Measurements from ENCODE around the gene BCR. TPM values are rescaled to one million over a fixed set of nuclear protein-coding genes. Genes with fewer than 3 reads are reported as not detected.

The BCR gene
- total and polyA plus RNA-seq, 2 of the 13 experiments (the other 11 are each of a cell fraction or from before 2014, with no cell fraction given), result 19.9 to 33.6 TPM

DNA sequence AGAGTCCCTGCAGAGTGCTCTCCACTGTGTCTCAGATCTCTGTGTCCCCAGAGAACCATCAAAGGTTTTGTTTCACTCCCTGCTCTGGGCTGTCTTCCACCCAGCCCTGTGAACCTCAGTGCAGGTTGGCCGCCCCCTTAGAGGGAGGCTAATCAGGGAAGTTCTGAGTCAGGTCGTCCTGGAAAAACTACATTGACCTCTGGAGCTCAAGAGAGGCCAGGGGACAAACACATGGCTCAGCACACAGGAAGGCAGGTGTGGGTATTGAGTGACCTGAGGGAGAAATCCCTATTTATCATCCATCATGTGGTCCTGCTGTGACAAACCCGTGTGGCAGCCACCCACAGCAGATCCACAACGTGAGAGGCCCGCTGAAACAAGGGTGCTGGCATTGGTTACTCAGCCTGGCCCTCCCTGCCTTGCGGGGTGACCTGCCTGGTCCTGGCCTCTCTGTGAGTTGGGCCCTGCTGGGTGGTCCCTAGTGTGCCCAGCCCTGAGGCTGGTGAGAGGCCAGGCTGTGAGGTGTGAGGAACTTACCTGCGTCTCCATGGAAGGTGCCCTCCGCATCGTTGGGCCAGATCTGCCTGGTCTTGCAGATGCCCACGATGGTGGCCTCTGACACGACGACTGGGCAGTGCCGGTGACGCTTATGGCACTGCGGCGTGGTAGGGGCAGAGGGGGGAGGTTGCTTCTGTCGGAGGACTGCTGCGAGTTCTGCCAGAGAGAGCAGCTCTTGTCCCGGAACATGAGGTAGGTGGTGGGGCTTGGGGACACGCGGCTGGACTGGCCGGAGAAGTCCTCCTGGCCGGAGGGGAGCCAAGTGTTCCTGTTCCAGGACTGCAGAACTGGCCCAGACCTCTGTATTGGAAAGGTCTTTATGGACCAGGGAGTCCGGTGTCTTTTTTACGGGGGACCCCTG is 669 bp upstream of the BCR start (continued):
- TF ChIP-seq ZHX2 (IDR thresholded peaks at IDR 0.05; ENCODE audit: low read depth) (no peak), ZHX2 (CRISPR knock-in tag; IDR thresholded peaks at IDR 0.05; ENCODE audit: borderline replicate concordance) (no peak), REL (CRISPR knock-in tag; conservative IDR thresholded peaks at IDR 0.05) (no peak), NR2F2 (IDR thresholded peaks at IDR 0.05; ENCODE audit: borderline replicate concordance, low read depth) (no peak), ZMYM4 (CRISPR knock-in tag; IDR thresholded peaks at IDR 0.05) (0 out of 2 replicates have a peak, but pooled peaks have one; percentile 15), GABPA (IDR thresholded peaks at IDR 0.05; ENCODE audit: low read depth, low read length) (no peak), GABPA (CRISPR knock-in tag; IDR thresholded peaks at IDR 0.05; ENCODE audit: low read depth) (no peak), MXD1 (CRISPR knock-in tag; IDR thresholded peaks at IDR 0.05) (peak; percentile 47; the same call in 1 of the 2 replicates), ZNF34 (CRISPR knock-in tag; IDR thresholded peaks at IDR 0.05; ENCODE audit: borderline replicate concordance) (no peak), NFKB2 (CRISPR knock-in tag; IDR thresholded peaks at IDR 0.05; ENCODE audit: borderline replicate concordance) (no peak; the same call in 1 of the 2 replicates), ZSCAN21 (CRISPR knock-in tag; IDR thresholded peaks at IDR 0.05; ENCODE audit: borderline replicate concordance) (peak; percentile 72; the same call in 1 of the 2 replicates), ZBTB38 (CRISPR knock-in tag; IDR thresholded peaks at IDR 0.05) (0 out of 2 replicates have a peak, but pooled peaks have one; percentile 22), BORCS8-MEF2B (CRISPR knock-in tag; IDR thresholded peaks at IDR 0.05) (peak; percentile 55), ZFX (CRISPR knock-in tag; IDR thresholded peaks at IDR 0.05; ENCODE audit: low read depth) (peak; percentile 43; the same call in 1 of the 2 replicates), ZNF841 (CRISPR knock-in tag; IDR thresholded peaks at IDR 0.05; ENCODE audit: borderline replicate concordance) (no peak), ZNF180 (CRISPR knock-in tag; IDR thresholded peaks at IDR 0.05; ENCODE audit: borderline replicate concordance, low read depth) (no peak), NCOA1 (CRISPR knock-in tag; IDR thresholded peaks at IDR 0.05) (0 out of 2 replicates have a peak, but pooled peaks have one; percentile 24)
- TF ChIP-seq, protein P1, sequence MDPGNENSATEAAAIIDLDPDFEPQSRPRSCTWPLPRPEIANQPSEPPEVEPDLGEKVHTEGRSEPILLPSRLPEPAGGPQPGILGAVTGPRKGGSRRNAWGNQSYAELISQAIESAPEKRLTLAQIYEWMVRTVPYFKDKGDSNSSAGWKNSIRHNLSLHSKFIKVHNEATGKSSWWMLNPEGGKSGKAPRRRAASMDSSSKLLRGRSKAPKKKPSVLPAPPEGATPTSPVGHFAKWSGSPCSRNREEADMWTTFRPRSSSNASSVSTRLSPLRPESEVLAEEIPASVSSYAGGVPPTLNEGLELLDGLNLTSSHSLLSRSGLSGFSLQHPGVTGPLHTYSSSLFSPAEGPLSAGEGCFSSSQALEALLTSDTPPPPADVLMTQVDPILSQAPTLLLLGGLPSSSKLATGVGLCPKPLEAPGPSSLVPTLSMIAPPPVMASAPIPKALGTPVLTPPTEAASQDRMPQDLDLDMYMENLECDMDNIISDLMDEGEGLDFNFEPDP (CRISPR knock-in tag; conservative IDR thresholded peaks at IDR 0.05), result 0 out of 2 replicates have a peak, but pooled peaks have one; percentile 80
- TF ChIP-seq, protein P2, sequence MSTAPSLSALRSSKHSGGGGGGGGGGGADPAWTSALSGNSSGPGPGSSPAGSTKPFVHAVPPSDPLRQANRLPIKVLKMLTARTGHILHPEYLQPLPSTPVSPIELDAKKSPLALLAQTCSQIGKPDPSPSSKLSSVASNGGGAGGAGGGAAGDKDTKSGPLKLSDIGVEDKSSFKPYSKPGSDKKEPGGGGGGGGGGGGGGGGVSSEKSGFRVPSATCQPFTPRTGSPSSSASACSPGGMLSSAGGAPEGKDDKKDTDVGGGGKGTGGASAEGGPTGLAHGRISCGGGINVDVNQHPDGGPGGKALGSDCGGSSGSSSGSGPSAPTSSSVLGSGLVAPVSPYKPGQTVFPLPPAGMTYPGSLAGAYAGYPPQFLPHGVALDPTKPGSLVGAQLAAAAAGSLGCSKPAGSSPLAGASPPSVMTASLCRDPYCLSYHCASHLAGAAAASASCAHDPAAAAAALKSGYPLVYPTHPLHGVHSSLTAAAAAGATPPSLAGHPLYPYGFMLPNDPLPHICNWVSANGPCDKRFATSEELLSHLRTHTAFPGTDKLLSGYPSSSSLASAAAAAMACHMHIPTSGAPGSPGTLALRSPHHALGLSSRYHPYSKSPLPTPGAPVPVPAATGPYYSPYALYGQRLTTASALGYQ (CRISPR knock-in tag; IDR thresholded peaks at IDR 0.05), result no peak
